ENCODE results near the gene KCNK13.

Gene KCNK13

DNA sequence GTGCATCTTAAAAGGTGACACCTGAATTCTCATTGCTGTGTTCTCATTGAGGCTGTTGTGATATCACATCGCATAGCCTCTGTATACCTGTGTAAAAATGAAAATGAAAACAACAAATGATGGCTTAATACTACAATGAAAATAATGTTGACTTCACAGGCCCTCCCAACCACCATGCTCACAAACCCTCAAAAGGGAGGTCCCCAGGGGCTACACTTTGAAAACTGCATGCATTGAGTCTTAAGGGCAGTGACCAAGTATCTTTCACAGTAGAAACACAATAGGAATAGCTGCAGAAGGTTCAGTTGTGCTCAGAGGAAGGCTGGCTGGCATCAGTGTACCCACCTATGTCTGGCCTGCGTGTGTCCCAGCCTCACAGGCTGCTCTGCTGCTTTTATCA lies 27.6 kb upstream of the KCNK13 start:
- Histone ChIP-seq H3K9ac (ENCODE audit: low read depth, low read length) (no peak overlapping the region), H3K4me2 (ENCODE audit: insufficient read depth, low read length) (no peak overlapping the region), H3K27ac (ENCODE audit: low read length) (no peak overlapping the region), H4K20me1 (ENCODE audit: insufficient read depth, low read length) (no peaks in the 10 kb centered on the region), H3K36me3 (ENCODE audit: insufficient read depth, low read length) (peaks cover 86% of the 10 kb centered on the region), H3K4me1 (ENCODE audit: insufficient read depth, low read length) (no peaks in the 10 kb centered on the region), H2AFZ (ENCODE audit: low read depth, low read length) (no peak overlapping the region), H3K4me3 (ENCODE audit: low read depth in 1 of 2, low read length in 2 of 2) (no peak overlapping the region), H3K9me3 (ENCODE audit: insufficient read depth, low read length, severe bottlenecking) (no peaks in the 10 kb centered on the region), H3K79me2 (ENCODE audit: insufficient read depth, low read length) (no peaks in the 10 kb centered on the region), H3K27me3 (ENCODE audit: insufficient read depth, low read length, poor library complexity) (no peaks in the 10 kb centered on the region)
- no peak for TF ChIP-seq CTCF (IDR thresholded peaks at IDR 0.05; ENCODE audit: borderline replicate concordance, extremely low read depth, low read length, poor library complexity, severe bottlenecking)
- no peak for TF ChIP-seq EZH2 (IDR thresholded peaks at IDR 0.05; ENCODE audit: borderline replicate concordance, low read depth, low read length, severe bottlenecking)
- ATAC-seq (ENCODE audit: insufficient read depth, low read depth) (no peak), DNase-seq (no peak)

- no peak for DNase-seq
- no peak for TF ChIP-seq CTCF (IDR thresholded peaks at IDR 0.05; ENCODE audit: borderline replicate concordance, extremely low read depth, low read length, poor library complexity, severe bottlenecking)
- TF ChIP-seq EZH2 (IDR thresholded peaks at IDR 0.05; ENCODE audit: borderline replicate concordance, low read depth, low read length, severe bottlenecking), result no peak
- Histone ChIP-seq H3K4me1 (ENCODE audit: insufficient read depth, low read length) (no peaks in the 10 kb centered on the region), H3K9me3 (ENCODE audit: insufficient read depth, low read length, severe bottlenecking) (no peaks in the 10 kb centered on the region), H3K79me2 (ENCODE audit: insufficient read depth, low read length) (no peaks in the 10 kb centered on the region), H3K9ac (ENCODE audit: low read depth, low read length) (no peak overlapping the region), H3K36me3 (ENCODE audit: insufficient read depth, low read length) (peaks cover 88% of the 10 kb centered on the region), H3K27ac (ENCODE audit: low read length) (no peak overlapping the region), H3K4me2 (ENCODE audit: insufficient read depth, low read length) (no peak overlapping the region), H3K27me3 (ENCODE audit: insufficient read depth, low read length, poor library complexity) (no peaks in the 10 kb centered on the region), H3K4me3 (ENCODE audit: low read depth in 1 of 2, low read length in 2 of 2) (no peak overlapping the region), H4K20me1 (ENCODE audit: insufficient read depth, low read length) (no peaks in the 10 kb centered on the region), H2AFZ (ENCODE audit: low read depth, low read length) (no peak overlapping the region)
- no peak for ATAC-seq (ENCODE audit: insufficient read depth, low read depth)
Measured at GRCh38 chr14:90034835-90035525, 26.8 kb upstream of the KCNK13 start.

- Histone ChIP-seq H3K9ac (ENCODE audit: low read depth, low read length) (no peak overlapping the region), H3K9me3 (ENCODE audit: insufficient read depth, low read length, severe bottlenecking) (no peaks in the 10 kb centered on the region), H3K27me3 (ENCODE audit: insufficient read depth, low read length, poor library complexity) (no peaks in the 10 kb centered on the region), H3K79me2 (ENCODE audit: insufficient read depth, low read length) (no peaks in the 10 kb centered on the region), H3K36me3 (ENCODE audit: insufficient read depth, low read length) (peaks cover 91% of the 10 kb centered on the region), H3K4me2 (ENCODE audit: insufficient read depth, low read length) (no peak overlapping the region), H2AFZ (ENCODE audit: low read depth, low read length) (no peak overlapping the region), H3K27ac (ENCODE audit: low read length) (no peak overlapping the region), H3K4me3 (ENCODE audit: low read depth in 1 of 2, low read length in 2 of 2) (no peak overlapping the region), H4K20me1 (ENCODE audit: insufficient read depth, low read length) (no peaks in the 10 kb centered on the region), H3K4me1 (ENCODE audit: insufficient read depth, low read length) (no peaks in the 10 kb centered on the region)
- TF ChIP-seq CTCF (IDR thresholded peaks at IDR 0.05; ENCODE audit: borderline replicate concordance, extremely low read depth, low read length, poor library complexity, severe bottlenecking), result no peak
- ATAC-seq (ENCODE audit: insufficient read depth, low read depth) (no peak), DNase-seq (no peak)
Measured at GRCh38 chr14:90039253-90040010, 22.4 kb upstream of the KCNK13 start.

All from DND-41 (cell line).